Small intestine (tissue), 7 donors: ENCODE results near the gene SLC9A9. TPM values are rescaled to one million over a fixed set of nuclear protein-coding genes. Genes with fewer than 3 reads are reported as not detected.

Source experiments
- DNase-seq, 2 donors: peaks; one replicate each; pipeline versions ENCODE4 v3.0.0 to v3.0.0-alpha.2; 2013
- FAIRE-seq: peaks from 2 replicates; lab custom pipeline; 2012; peaks lifted over from hg19 to GRCh38; lab: Jason Lieb, UNC
- H3K27ac ChIP-seq, 3 donors: one replicate each; pipeline ENCODE4 v1.5.1; 2013; ENCODE audit warnings: low read length in 2 of 3, mild to moderate bottlenecking in 2 of 3, control low read depth in 1 of 3, inconsistent platforms in 1 of 3, low read depth in 1 of 3, moderate library complexity in 1 of 3
- H3K27me3 ChIP-seq, 3 donors: one replicate each; pipeline ENCODE4 v1.6.1; 2013; ENCODE audit warnings: low read length in 3 of 3, inconsistent platforms in 1 of 3; ENCODE audit not compliant: control insufficient read depth in 3 of 3, insufficient read depth in 3 of 3
- H3K36me3 ChIP-seq, 3 donors: one replicate each; pipeline ENCODE4 v1.6.1; 2013; ENCODE audit warnings: low read length in 3 of 3, inconsistent platforms in 1 of 3, low read depth in 1 of 3, mild to moderate bottlenecking in 1 of 3, moderate library complexity in 1 of 3; ENCODE audit not compliant: control insufficient read depth in 3 of 3, insufficient read depth in 2 of 3
- H3K4me1 ChIP-seq, 3 donors: one replicate each; pipeline ENCODE4 v1.6.1; 2013; ENCODE audit warnings: low read length in 2 of 3, inconsistent platforms in 1 of 3, low read depth in 1 of 3, mild to moderate bottlenecking in 1 of 3, moderate library complexity in 1 of 3; ENCODE audit not compliant: control insufficient read depth in 3 of 3, insufficient read depth in 2 of 3
- H3K4me3 ChIP-seq, 3 donors: one replicate each; pipeline ENCODE4 v1.5.1; 2013; ENCODE audit warnings: low read length in 3 of 3, control low read depth in 1 of 3, inconsistent platforms in 1 of 3, low read depth in 1 of 3, mild to moderate bottlenecking in 1 of 3, moderate library complexity in 1 of 3
- H3K9me3 ChIP-seq, 2 donors: one replicate each; pipeline ENCODE4 v1.6.1; 2013; ENCODE audit warnings: low read depth in 1 of 2, low read length in 1 of 2; ENCODE audit not compliant: control insufficient read depth in 2 of 2, insufficient read depth in 1 of 2
- WGBS, 3 donors: extraction: QIAGEN DNeasy Blood & Tissue Kit; methylation state at CpG; one replicate each; pipeline ENCODE4 v1.1.7; 2013; 5-methylcytosine and 5-hydroxymethylcytosine counted together
- polyA plus RNA-seq, 4 donors: library from polyadenylated mRNA; stranded (reverse) in 3 of 4; unstranded in 1 of 4; fragments of 200-250 nt in 3 of 4; fragments of 120-200 nt in 1 of 4; gene quantifications; one replicate each; pipeline versions ENCODE4 v1.2.1 to v1.2.3, GENCODE V29; 2013
- donor health status: healthy with polysubstance abuse.
- donor health status: control.
- donor health status: control.
- donor health status: Bipolar disorder and iron deficiency.
- donor health status: healthy.

The SLC9A9 gene
- polyA plus RNA-seq, 4 donors: 1.4 to 4.6 (median 4.1) TPM; not detected in 1

DNA sequence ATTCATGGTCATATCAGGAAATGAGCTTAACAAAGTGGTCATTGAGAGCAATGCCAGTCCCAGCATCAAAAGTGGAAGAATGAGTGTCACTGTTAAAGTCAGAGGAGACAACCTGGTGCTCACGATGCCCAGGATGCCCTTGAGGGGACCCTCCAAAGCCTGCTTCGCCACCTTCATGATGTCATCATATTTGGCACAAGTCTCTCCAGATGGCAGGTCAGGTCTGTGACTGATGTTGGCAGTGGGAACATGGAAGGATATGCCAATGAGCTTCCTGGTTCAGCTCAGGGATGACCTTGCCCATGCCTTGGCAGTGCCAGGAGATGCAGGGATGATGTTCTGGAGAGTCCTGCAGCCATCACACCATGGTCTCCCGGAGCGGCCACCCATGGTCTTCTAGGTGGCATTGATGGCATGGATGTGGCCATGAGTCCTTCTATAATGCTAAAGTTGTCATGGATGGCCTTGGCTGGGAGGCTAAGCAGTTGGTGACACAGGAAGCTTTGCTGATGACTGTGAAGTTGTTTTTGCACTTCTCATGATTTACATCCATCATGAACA is 344.9 kb downstream of the SLC9A9 start:
- Histone ChIP-seq H3K9me3 (no peaks in the 10 kb centered on the region), H3K27ac (no peak overlapping the region), H3K4me1 (no peaks in the 10 kb centered on the region), H3K36me3 (peaks cover 0 to 2% (median 0%) of the 10 kb centered on the region in 3 donors), H3K27me3 (no peaks in the 10 kb centered on the region), H3K4me3 (no peak overlapping the region)
- WGBS, 3 donors: 95 to 99% (median 97%) methylated on average over 4 of the region's 4 CpGs
- no peak for DNase-seq
- no peak for FAIRE-seq

- DNase-seq: no peak
- no peak overlapping the region for H3K27ac ChIP-seq
- FAIRE-seq: no peak
These were observed 346.2 kb downstream of the SLC9A9 start for GRCh38 chr3:143502081-143502480.

DNA sequence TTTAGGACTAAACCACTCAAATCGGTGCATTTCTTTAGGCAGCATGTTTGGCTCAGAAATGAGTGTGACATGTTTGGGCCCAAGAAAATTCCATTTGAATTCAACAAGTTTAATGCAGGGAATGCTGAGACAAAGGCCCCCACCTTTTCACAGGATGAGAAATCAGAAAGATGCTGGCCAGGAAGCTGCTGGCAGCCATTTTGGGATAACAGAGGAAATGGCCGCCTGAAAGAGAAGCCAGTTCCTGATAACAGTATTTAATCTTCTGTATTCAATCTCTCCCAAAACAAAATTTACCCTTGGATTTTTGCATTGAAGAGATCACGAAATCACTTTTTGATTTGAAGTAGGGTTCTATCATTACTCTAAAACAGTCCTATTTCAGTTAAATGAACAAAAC is 350.9 kb downstream of the SLC9A9 start:
- DNase-seq: no peak
- WGBS, 3 donors: 94 to 98% (median 97%) methylated on average over 3 of the region's 3 CpGs
- no peak overlapping the region for H3K4me3 ChIP-seq

More at GRCh38 chr3:143502081-143502480, 346.2 kb downstream of the SLC9A9 start:
- 72 to 95% (median 81%) methylated on average over 3 of the region's 3 CpGs for WGBS, 3 donors
- Histone ChIP-seq H3K4me1 (no peaks in the 10 kb centered on the region), H3K27me3 (no peaks in the 10 kb centered on the region), H3K36me3 (peaks cover 0 to 2% (median 0%) of the 10 kb centered on the region in 3 donors), H3K9me3 (no peaks in the 10 kb centered on the region), H3K4me3 (no peak overlapping the region)

DNA sequence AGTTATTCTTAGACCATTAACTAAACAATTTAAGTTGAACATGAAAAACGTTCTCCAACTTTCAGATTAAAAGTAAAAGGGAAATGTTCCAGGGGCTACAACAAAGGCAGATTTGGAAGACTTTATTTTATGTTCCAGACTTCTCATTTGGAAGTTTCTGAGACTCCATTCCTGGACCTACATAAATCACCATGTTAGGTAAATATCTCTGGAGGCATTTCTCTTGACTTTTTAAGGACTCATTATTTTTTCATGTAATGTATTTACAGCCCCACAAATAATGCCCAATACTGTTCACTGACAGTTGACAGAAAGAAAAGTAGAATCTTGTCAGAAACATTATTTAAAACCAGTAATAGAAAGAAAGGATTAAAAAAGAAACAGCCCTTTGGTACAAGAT is 352.1 kb downstream of the SLC9A9 start:
- H3K27ac ChIP-seq: no peak overlapping the region
- 46 to 71% (median 65%) methylated on average over 1 of the region's 1 CpG for WGBS, 3 donors
- FAIRE-seq: no peak

More for the DNA sequence above, 350.9 kb downstream of the SLC9A9 start:
- Histone ChIP-seq H3K9me3 (no peaks in the 10 kb centered on the region), H3K36me3 (no peaks in the 10 kb centered on the region), H3K4me1 (no peaks in the 10 kb centered on the region), H3K27me3 (no peaks in the 10 kb centered on the region), H3K27ac (no peak overlapping the region)
- FAIRE-seq: no peak

GRCh38 chr3:143495527-143495926 is 352.7 kb downstream of the SLC9A9 start:
- DNase-seq: no peak
- Histone ChIP-seq H3K4me3 (no peak overlapping the region), H3K27me3 (no peaks in the 10 kb centered on the region), H3K27ac (no peak overlapping the region), H3K9me3 (no peaks in the 10 kb centered on the region), H3K4me1 (no peaks in the 10 kb centered on the region), H3K36me3 (no peaks in the 10 kb centered on the region)
- 75 to 89% (median 79%) methylated on average over 2 of the region's 2 CpGs for WGBS, 3 donors
- FAIRE-seq: no peak

More for the DNA sequence above, 352.1 kb downstream of the SLC9A9 start:
- no peaks in the 10 kb centered on the region for H3K36me3 ChIP-seq
- no peaks in the 10 kb centered on the region for H3K27me3 ChIP-seq
- DNase-seq: no peak
- no peaks in the 10 kb centered on the region for H3K9me3 ChIP-seq
- H3K4me3 ChIP-seq: no peak overlapping the region
- H3K4me1 ChIP-seq: no peaks in the 10 kb centered on the region

DNA sequence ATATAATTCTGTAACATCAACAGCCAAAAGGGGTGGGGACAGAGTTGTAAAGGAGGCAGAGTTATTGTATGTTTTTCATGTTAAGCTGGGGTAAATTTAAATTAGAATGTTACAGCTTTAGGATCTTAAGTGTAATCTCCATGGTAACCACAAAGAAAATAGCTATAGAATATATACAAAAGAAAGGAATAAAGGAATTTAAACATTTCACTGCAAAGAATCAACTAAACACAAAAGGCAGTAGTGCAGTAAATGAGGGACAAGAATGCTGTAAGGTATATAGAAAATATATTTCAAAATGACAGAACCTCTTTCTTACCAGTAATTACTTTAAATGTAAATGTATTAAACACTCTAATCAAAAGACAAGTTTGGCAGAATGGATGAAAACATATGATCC is 361.7 kb downstream of the SLC9A9 start:
- FAIRE-seq (no peak), DNase-seq (no peak)
- no peak overlapping the region for H3K4me3 ChIP-seq
- no peaks in the 10 kb centered on the region for H3K9me3 ChIP-seq
- H3K27me3 ChIP-seq: no peaks in the 10 kb centered on the region
- H3K4me1 ChIP-seq: no peaks in the 10 kb centered on the region
- no peaks in the 10 kb centered on the region for H3K36me3 ChIP-seq
- H3K27ac ChIP-seq: no peak overlapping the region

DNA sequence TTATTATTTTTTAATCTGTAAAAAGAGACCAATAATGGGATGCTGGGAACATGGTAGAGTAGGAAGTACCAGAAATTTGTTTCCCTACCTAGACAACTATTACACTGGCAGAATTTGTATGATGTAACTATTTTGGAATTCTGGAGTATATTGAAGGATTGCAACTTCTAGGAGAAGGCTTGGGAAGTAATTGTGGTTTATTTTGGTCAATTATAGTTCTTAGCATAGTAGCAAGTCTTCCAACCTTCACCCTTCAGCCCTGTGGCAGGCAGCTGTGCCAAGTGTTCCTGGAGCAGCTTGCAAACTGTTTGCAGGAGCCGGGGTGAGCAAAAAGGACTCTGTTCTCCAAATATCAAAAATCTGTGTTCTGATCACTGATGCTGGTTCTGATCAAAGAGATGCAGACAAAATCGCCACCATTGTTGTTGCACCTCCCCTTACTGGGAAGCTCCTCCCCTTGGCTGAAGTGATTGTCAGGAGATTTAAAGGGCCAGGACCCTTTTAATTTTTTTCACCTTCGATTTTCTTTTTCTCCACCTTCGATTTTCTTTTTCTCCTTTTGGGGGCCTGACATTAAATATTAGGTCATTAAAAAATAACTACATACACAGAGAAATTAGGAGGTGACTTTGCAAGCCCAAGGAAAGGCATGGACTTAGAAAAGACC is 363.3 kb downstream of the SLC9A9 start:
- H3K27ac ChIP-seq: no peak overlapping the region
- no peak for DNase-seq
- H3K36me3 ChIP-seq: no peaks in the 10 kb centered on the region
- 60 to 78% (median 65%) methylated on average over 4 of the region's 4 CpGs for WGBS, 3 donors
- no peaks in the 10 kb centered on the region for H3K27me3 ChIP-seq
- H3K9me3 ChIP-seq: no peaks in the 10 kb centered on the region
- FAIRE-seq: no peak
- peaks cover 0 to 6% (median 0%) of the 10 kb centered on the region in 3 donors for H3K4me1 ChIP-seq
- no peak overlapping the region for H3K4me3 ChIP-seq

- peaks cover 0 to 10% (median 0%) of the 10 kb centered on the region in 3 donors for H3K4me1 ChIP-seq
- H3K27me3 ChIP-seq: no peaks in the 10 kb centered on the region
- H3K4me3 ChIP-seq: no peak overlapping the region
- no peaks in the 10 kb centered on the region for H3K9me3 ChIP-seq
- no peaks in the 10 kb centered on the region for H3K36me3 ChIP-seq
- FAIRE-seq: no peak
- no peak for DNase-seq
- no peak overlapping the region for H3K27ac ChIP-seq
These were observed 365.1 kb downstream of the SLC9A9 start for GRCh38 chr3:143483214-143483613.
